ENCODE results near the gene ADM. TPM values are rescaled to one million over a fixed set of nuclear protein-coding genes. Genes with fewer than 3 reads are reported as not detected.
A peak's percentile ranks its signal among the peaks of the same experiment; 100 is the strongest.

ADM gene
- total RNA-seq, 1 experiment from 2014 or later = 102 TPM

DNA sequence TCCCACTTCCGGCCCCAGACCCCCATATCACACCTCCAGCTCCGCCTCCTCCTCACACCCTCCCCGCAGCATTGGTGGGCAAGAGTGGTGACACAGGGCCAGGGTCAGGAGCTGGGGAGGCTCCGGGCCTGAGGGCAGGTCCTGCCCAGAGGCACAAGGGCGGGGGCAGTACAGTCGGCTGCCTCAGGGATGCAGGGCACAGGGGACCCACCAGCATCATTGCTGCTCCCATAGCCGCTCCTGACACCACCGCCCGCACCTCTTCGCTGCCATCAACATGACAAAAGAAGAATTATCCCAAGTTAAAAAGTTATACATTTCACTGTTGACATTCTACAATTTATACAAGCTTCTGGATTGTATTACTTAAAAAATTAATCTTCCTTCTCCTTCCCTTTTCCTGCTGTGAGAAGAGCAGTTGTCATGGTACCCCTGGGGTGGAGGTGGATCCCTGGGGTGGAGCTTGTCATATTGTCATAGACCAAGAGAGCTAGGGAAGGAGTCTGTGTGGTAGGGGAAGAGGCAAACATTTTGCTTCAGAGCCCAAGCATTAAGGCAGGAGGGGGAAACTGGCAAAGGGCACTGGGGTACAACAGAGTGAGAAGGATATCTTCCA, 15.0 kb upstream of the ADM start:
- DNase-seq (ENCODE audit: low read depth) = no peak

DNA sequence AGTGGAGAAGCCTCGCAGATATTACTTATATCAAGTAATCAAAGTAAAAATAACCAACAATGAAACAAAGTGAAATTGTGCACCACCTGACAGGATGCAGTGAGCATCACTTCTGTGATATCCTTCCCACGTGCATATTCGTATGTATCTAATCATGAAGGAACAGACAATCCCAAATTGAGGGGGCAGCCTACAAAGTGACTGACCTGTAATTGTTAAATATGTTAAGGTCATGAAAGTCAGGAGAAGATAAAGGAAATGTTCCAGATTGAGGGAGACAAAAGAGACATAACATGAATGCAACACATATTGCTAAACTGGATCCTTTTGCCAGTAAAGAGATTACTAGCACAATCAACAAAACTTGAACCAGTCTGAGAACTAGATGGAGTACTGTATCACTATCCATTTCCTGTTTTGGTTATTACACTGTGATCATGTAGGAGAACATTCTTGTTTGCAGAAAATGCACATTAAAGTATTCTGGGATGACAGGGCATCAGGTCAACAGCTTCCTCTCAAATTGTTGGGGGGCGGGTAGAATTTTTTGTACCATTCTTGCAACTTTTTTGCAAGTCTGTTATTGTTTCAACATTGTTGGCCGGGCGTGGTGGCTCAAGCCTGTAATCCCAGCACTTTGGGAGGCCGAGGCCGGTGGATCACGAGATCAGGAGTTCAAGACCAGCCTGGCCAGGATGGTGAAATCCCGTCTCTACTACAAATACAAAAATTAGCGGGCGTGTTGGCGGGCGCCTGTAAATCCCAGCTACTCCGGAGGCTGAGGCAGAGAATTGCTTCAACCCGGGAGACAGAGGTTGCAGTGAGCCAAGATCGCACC, 12.9 kb upstream of the ADM start:
- no peak for DNase-seq (ENCODE audit: low read depth)

DNA sequence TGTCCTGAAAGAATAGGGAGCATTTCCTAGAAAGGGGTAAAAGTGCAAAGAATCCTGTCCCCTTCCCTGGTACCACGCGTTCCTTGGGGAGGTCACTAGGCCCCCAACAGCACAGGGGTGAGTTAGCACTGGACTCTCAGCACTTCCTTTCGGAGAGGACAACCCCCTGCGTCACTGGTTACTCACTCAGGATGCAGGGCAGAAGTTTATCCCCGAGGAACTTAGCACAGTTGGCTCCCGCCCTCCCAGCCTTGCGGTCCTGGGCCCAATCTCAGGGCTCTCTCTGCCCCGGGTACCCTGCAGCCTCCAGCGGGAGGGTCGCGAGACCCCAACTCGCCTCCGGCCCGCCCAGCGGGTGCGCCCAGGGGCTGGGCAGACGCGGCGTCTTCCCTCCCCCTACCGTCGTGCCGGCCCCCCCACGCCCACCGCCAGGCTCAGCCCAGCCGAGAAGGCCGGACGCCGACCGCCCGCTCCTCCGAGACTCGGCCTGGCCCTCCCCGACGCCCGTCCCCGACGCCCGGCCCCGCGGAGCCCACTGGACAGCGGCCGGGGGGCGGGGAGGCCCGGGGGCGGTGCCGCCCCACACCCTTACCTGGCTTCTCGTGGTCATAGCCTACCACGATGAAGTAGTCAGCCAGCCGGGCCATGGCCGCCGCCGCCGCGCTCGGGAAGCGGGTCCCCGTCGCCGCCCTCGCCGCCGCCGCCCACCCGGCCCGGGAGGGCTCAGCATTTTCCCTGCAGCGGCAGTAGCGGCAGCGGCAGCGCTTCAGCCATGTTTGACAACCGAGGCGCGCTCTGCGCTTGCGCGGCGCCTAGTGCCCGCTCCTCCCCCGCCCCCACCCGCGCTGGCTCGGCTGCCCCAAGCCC, 11.2 kb upstream of the ADM start, which contains the start of gene SBF2:
Gene SBF2 (minus strand): TSS at position 797 of the 867 bp plus-strand sequence. CDS start 150 bp downstream, at position 647.
- peak; percentile 88 for DNase-seq (ENCODE audit: low read depth)

DNA sequence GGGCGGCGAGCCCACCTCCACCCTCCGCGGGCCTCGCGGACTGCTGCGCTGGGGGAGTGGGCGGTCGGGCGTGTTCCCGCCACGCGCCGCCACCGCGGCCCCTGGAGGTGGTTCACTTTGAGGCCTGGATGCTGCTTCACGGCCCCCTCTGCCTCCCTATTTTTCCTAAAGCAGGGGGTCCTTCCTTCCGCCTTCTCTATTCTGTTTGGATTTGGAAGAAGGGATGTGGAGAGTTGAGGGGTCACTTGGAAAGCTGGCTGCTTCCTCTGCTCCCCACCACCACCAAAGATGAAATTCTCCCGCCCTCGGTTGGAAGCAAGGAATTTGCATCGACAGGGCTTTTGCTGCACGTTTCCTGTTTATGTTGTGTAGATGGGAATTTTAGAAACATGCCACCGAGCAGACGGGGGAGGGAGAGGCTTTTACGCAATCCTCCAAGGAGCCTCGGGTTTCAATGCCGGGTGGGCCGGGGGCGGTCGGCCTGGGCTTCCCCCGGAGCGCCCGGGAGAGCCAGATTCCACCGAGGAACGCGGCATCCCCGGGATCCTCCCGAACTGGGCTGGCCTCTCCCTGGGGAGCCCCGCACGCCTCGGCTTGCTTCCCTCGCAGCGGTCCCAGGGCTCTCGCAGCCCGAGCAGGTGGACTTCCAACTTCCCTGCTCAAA, 10.5 kb upstream of the ADM start:
- DNase-seq (ENCODE audit: low read depth) = peak; percentile 55

DNA sequence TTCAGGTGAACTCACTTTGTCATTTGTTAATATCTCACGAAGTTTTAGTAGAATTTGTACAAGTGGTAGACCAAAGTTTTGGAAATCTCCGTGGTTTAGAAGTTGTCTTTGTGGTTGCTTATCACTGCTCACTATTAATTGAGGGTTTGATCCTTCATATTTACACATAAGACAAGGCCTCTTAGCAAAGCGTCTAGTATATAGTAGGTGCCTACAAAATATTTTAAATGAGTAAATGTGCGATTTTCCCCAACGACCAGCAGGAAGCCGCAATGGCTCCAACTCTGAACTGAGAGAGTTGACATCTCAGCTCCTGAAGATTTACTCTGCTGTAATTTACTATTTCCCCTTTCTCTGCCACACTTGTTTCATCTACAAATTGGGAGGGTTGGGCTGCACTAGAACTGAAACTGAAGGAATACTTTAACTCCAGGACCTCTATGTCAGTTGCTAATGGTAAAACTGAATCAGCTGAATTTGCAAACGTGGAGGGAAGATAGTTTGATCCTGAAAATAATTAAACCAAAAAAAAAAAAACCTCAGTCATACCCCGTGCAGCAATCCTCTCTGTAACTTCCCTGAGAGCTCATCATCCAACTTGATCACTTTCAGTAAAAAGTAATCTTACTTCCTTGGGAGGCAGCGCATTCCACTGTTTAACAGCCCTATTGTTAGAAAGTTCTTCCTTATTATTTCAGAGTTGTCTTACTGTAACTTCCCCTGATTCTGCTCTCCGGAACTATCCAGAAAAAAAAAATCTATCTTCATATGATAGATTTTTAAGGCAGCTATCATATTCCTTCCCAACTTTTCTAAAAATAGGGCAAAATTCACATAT, 9.6 kb upstream of the ADM start:
- DNase-seq (ENCODE audit: low read depth) = no peak

DNA sequence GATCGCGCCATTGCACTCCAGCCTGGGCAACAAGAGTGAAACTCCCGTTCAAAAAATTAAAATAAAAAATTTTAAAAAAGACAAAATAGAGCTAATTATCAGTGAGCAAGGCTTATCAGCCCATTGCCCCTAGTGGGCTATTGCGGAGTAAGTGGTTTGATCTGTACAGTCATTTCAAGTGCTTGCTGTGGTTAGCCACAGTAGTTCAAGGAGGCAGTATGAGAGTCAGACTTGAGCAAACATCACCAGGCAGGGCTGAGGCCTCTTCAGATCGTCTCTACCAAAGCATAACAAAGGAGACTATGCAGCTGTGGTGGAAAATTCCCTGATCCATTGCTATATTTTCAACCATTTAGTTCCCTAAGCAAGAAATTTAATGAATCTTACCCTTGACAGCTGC, 6.5 kb upstream of the ADM start:
- peak; percentile 87 for DNase-seq (ENCODE audit: low read depth)

DNA sequence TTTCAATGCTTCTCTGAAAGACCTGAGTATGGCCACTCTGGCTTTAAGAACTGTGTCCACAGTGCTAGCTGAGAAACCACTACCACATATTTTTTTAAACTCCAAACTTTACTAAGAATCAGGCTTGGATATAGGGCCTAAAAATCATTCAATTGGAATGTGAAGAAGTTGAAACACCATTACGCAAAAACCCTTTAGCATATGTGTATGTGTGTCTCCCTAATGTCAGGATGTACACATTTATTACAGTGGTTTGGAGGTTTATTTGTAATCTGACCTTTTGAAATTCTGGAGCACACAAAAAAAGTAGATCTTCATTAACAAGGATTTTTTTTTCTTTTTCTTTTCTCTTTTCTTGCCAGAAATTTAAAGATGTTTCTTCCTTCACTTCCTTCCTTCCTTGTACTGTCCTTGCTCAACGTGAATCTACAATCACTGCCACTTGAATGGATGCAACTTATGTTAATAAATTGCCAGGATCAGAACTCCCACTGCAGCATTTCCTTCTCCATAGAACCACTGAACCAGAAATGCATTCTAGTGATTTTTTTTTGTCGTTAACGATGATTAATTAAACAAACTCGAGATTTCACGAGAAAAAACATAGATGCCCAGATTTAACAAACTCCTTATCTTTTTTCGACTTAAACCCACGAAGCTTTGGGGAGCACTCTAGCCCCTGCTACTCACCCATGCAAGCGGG, 3.1 kb upstream of the ADM start:
- DNase-seq (ENCODE audit: low read depth) = peak; percentile 59

DNA sequence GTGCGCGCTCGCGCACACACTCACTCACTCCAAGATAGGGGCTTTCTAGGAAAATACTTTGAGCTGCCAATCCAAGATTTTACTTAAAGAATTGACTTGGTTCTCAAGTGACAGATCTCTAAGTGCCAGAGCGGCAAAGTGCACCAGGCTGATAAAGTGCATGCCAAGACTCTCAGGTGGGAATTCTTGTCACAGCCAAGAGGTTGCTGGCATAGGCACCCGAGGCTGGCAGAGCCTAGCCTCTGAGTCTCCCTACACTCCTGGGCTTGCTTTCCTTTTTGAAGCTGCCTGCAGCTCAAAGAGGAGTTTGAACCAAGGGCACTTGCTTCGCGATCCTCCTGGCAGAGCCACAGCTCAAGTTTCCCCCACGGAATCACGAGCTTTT, 2.5 kb upstream of the ADM start:
- no peak for DNase-seq (ENCODE audit: low read depth)

DNA sequence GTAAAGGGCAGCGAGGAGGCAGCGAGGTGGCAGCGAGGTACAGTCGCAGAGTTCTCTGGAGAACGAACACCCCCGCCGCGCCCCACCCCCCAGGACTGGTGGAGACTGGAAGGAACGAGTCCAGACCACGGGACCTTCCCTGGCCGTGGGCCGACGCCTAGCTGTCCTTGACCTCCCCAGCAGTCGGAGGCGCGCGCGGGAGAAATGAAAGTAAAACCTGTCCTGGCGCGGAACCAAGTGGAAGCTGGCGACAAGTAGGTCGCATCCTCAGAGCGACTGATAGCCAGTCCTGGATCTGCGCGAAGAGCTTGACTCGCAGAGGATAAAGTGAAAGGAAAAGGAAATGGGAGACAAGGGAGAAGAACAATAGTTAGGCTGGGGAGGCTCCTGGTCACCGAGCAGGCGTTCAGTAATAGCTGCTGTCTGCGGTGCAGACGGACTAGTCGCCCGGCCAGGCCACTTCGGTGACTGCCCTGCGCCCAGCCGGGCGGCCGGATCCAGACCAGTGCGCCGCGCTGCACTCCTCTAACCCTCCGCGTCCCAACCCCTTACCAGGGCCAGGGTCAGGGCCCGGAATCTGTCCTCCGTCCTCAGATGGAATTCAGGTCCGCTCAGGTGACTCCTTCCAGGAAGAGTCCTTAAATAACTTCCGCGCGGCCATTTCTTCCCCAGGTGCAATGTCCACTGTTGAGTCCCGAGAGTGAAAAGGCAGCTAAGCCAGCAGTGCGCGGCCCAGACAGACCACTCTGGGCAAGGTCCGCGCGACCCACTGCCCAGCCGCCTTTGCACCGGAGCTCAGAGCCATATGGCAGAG, 1.9 kb upstream of the ADM start:
- peak; percentile 79 for DNase-seq (ENCODE audit: low read depth)

DNA sequence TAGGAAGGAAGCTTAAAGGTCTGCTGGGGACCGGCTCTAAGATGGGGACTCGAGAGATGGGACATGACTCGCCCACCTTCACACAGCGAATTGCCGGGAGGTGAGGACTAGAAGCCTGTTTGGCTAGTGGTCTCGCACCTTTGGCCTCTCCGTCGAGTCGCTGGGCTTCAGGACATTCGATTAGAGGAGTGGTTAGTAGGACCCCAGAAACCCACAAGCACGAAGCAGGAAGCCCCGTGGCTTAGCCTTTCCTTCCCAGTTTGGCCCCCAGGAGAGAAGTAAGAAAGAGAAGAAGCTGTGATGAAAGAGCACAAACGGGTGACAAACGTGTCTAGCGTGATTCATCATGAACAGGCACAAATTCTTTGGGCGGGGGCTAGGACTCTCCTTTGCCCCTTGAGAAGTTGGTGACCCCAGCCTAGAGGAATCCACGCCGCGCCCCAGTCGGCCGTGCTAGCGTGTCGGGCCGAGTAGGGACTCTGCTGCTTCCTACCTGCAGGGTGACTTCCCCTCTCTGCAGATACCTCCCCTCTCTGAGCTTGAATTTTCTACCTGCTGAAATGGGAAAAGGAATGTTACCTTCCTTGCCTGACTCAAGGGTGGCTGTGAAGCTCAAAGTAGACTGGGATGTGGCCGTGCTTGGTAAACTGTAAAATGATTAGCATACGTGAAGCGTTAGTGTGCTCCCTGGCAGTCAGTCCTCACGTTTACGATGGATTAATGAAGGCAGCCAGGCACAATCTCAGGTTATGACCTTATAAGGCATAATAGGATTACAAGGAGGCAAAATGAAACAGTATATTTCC, 1.1 kb upstream of the ADM start:
- peak; percentile 68 for DNase-seq (ENCODE audit: low read depth)

DNA sequence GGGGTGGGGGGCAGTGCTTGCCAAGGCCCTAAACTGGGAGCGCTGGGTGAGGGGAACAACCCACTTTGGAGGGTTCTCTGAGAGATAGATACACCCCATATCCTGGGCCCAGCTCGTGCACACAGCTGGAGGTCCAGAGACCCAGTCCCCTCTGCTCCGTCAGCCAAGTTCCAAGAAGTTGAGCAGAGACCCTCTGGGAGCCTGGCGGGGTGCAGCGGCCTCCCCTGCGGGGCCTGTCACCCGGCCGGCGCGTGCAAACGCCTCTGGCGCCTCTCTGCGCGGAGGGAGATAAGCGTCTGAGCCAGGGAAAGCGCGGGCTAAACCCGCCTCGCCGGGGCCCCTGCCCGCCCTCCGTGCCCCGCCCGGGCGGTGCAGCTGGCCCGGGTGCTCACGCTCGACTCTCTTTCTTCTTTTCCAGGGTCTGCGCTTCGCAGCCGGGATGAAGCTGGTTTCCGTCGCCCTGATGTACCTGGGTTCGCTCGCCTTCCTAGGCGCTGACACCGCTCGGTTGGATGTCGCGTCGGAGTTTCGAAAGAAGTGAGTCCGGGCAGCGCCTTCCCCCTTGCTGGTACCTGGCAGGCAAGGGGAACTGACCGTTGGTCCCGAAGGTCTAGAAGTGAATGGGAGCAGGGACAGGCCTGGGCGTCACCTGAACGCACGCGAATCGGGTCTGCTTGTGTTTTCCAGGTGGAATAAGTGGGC, 540 bp downstream of the ADM start:
- no peak for DNase-seq (ENCODE audit: low read depth)

DNA sequence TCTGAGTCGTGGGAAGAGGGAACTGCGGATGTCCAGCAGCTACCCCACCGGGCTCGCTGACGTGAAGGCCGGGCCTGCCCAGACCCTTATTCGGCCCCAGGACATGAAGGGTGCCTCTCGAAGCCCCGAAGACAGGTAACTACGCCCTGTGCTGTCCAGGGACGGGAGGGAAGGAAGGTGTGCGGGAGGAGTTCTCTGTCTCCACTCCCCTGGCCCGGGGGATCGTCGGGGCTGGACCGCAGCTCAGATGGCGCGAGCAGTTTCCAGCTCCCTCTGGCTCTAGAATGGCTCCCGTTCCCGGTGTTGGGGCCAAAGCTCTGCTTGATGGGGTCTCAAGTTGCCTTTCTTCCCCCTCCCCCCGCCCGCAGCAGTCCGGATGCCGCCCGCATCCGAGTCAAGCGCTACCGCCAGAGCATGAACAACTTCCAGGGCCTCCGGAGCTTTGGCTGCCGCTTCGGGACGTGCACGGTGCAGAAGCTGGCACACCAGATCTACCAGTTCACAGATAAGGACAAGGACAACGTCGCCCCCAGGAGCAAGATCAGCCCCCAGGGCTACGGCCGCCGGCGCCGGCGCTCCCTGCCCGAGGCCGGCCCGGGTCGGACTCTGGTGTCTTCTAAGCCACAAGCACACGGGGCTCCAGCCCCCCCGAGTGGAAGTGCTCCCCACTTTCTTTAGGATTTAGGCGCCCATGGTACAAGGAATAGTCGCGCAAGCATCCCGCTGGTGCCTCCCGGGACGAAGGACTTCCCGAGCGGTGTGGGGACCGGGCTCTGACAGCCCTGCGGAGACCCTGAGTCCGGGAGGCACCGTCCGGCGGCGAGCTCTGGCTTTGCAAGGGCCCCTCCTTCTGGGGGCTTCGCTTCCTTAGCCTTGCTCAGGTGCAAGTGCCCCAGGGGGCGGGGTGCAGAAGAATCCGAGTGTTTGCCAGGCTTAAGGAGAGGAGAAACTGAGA, 1.4 kb downstream of the ADM start:
- DNase-seq (ENCODE audit: low read depth) = no peak

DNA sequence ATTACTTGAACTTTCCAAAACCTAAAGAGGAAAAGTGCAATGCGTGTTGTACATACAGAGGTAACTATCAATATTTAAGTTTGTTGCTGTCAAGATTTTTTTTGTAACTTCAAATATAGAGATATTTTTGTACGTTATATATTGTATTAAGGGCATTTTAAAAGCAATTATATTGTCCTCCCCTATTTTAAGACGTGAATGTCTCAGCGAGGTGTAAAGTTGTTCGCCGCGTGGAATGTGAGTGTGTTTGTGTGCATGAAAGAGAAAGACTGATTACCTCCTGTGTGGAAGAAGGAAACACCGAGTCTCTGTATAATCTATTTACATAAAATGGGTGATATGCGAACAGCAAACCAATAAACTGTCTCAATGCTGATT, 2.1 kb downstream of the ADM start:
- DNase-seq (ENCODE audit: low read depth) = no peak

DNA sequence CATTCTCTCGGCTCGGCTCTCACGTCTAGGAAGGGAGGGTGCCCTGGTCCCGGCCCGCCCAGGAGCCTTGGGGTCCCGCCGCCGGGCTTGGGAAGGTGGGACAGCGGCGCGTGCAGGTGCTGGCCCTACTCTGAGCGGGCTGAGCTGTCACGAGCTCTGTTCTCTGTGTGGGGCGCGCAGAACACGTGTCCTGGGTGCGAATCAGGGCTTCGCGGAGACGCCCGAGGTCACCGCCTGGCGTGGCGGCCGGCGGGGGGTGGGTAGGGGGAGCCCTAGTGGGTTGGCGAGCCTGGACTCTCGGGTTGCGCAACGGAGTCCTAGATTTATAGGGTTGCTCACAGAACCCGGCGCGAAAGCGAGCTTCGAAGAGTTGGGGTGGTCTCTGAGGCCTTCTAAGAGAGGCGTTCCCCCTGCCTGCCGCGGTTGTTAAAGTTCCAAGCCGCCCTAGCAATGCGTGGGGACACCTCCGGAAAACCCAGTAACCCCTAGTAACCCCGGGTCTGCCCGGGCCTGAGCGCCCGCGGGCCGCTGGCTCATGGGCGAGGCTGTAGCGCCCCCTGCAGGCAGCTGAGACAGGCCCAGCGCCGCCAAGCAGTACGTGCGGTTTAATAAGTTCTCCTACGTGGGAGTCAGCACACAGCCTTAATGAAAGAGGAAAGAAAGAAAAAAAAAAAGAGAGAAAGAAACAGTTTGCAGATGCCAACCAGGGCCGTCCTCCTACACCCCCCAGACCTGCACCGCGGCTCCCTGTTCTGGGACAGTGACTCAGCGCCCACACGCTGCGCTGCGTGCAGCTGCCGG, 2.7 kb downstream of the ADM start:
- DNase-seq (ENCODE audit: low read depth) = peak; percentile 94

DNA sequence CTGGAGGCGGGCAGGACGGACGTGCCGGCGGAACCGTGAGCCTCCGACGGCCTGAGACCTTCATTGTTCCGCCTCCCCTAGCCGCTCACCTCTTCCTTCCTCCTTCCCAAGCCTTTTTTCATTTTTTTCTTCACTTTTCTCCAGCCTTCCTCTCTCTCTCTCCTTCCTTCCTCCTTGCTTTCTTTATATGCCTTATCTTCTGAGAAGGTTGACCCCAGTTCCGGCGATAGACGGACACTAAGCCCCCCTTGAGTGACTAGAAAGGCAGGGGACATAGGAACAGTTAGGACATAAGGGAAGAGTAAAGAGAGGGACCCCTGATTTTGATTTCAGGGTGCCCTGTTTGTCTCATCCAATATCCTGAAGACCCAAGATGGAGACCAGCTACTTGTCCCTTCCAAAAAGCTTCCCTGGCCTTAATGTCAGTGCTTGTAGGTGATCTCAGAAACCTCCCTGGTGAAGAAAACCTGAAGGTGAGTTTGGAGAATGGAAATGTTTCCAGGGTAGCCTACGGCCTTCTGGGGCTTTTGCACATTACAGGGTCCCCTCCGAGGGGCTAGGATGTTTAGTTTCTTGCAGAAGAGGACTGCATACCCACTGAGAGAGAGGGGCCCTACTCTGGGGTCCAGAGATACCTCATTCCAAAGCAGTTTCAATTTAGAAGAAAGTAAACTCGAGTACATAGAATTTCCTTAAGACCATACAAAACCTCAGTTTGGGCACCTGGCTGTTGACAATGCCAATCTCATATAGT, 3.5 kb downstream of the ADM start:
- DNase-seq (ENCODE audit: low read depth) = no peak

Data from RPMI7951 (cell line).